ENCODE measurements around the gene GTF2E1. TPM values are rescaled to one million over a fixed set of nuclear protein-coding genes. Genes with fewer than 3 reads are reported as not detected.

The GTF2E1 gene
- total and polyA plus RNA-seq, 10 of the 15 experiments (the other 5 are each of a cell fraction or from before 2014, with no cell fraction given): 9.2 to 24.9 (median 16.2) TPM

DNA sequence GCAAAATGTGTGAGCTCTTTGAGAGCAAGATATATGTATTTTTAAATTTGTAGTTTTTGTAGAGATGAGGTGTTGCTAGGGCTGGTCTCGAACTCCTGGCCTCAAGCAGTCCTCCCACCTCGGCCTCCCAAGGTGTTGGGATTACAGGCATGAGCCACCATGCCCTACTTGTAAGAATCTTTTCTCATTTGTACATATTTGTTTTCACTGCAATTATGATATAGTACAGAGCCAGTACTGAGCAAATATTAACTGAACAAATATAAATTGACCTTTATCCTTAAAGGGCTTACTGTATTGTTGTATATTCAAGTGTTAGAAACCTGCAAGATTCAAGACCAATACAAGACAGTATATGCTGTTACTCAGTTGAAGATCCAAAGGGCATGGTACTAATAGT is 53.4 kb downstream of the GTF2E1 start (continued):
- TF ChIP-seq, protein P1, sequence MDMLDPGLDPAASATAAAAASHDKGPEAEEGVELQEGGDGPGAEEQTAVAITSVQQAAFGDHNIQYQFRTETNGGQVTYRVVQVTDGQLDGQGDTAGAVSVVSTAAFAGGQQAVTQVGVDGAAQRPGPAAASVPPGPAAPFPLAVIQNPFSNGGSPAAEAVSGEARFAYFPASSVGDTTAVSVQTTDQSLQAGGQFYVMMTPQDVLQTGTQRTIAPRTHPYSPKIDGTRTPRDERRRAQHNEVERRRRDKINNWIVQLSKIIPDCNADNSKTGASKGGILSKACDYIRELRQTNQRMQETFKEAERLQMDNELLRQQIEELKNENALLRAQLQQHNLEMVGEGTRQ (IDR thresholded peaks at IDR 0.05; ENCODE audit: borderline replicate concordance, low read depth, low read length): no peak
- no peak for TF ChIP-seq JUND (IDR thresholded peaks at IDR 0.05; ENCODE audit: low read depth, low read length)
- no peak for TF ChIP-seq TBL1XR1 (IDR thresholded peaks at IDR 0.05; ENCODE audit: low read depth, low read length)
- no peak for TF ChIP-seq POLR2AphosphoS2 (IDR thresholded peaks at IDR 0.05; ENCODE audit: low read depth, low read length)
- no peak for TF ChIP-seq CBFB (IDR thresholded peaks at IDR 0.05; ENCODE audit: low read depth)

DNA sequence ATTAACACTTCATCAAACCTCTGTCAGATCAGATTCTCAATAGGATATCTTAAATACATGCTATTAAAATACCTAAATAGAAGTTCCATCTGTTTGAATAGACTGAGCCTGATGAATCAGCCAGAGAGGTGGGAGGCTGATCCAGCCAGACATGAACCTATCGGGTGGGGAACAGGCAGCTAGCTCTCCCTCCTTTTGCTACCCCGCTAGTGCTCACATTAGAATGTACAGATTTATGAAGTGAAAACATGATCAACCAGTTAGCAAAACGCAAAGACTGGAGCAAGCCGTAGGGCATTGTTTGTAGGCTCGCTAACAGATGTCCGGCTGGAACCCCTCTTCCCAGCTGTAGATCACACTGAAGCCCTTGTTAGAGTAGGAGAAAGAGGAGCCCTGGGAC is 54.4 kb downstream of the GTF2E1 start:
- CTCF ChIA-PET: interaction anchor here (0.6 to 1.6 kb wide), 3 partner anchors 230 to 240 kb away, joined by 4 to 9 read pairs (median 4); no protein-coding TSS in a partner anchor
- SMC1A ChIA-PET (ENCODE audit: uncharacterized antibody, unreplicated experiment): interaction anchor here (0.6 to 2.1 kb wide), 2 partner anchors 130 to 238 kb away, joined by 4 to 8 read pairs; no protein-coding TSS in a partner anchor
- FAIRE-seq (no peak), ATAC-seq (no peak), DNase-seq (ENCODE audit: low read depth, low spot score) (no peak)
- no peak overlapping the region for H2AFZ ChIP-seq (ENCODE audit: control insufficient read depth, low read depth, low read length)
- WGBS (ENCODE audit: insufficient coverage, insufficient replicate concordance, low lambda C conversion rate, missing lambda C conversion rate): 89% methylated on average over 6 of the region's 6 CpGs
- no peaks in the 10 kb centered on the region for H3K9me3 ChIP-seq (replicated peaks; ENCODE audit: control insufficient read depth, insufficient read depth, low read length)
- POLR2A ChIA-PET: no interaction called here
- BruUV-seq (replicated peaks): no TSS peak
- intact Hi-C loops (cut with micrococcal nuclease; ENCODE audit: unreplicated experiment): loop anchor here (5.0 kb wide), 3 partner anchors 175 to 555 kb away; no protein-coding TSS in a partner anchor
- no peaks in the 10 kb centered on the region for H4K20me1 ChIP-seq (ENCODE audit: control insufficient read depth, insufficient read depth)
- H3K4me3 ChIP-seq: no peak overlapping the region
- in situ Hi-C loops (cut with MboI): loop anchor here (10.0 kb wide), 2 partner anchors 202 to 552 kb away; partner anchors contain the start of gene NDUFB4
- no peaks in the 10 kb centered on the region for H3K27me3 ChIP-seq (replicated peaks in 1 of 2; ENCODE audit: control insufficient read depth in 2 of 2, insufficient read depth in 2 of 2, low read length in 1 of 2)
- no peaks in the 10 kb centered on the region for H3K36me3 ChIP-seq (ENCODE audit: control insufficient read depth in 2 of 2, insufficient read depth in 2 of 2, low read length in 1 of 2)
- H3K27ac ChIP-seq (ENCODE audit: control insufficient read depth, insufficient read depth): no peak overlapping the region
- no peak overlapping the region for H3K4me2 ChIP-seq (ENCODE audit: control insufficient read depth, insufficient read depth)
- TF ChIP-seq, protein P2, sequence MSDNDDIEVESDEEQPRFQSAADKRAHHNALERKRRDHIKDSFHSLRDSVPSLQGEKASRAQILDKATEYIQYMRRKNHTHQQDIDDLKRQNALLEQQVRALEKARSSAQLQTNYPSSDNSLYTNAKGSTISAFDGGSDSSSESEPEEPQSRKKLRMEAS (IDR thresholded peaks at IDR 0.05; ENCODE audit: low read depth, low read length): no peak
- TF ChIP-seq FOXM1 (IDR thresholded peaks at IDR 0.05; ENCODE audit: low read depth, low read length) (no peak), STAT1 (conservative IDR thresholded peaks at IDR 0.05) (no peak), HDAC2 (IDR thresholded peaks at IDR 0.05) (no peak), RBBP5 (conservative IDR thresholded peaks at IDR 0.05) (no peak), RB1 (IDR thresholded peaks at IDR 0.05; ENCODE audit: borderline replicate concordance) (no peak), ATF7 (IDR thresholded peaks at IDR 0.05; ENCODE audit: low read depth) (no peak)
- RAD21 ChIA-PET (ENCODE audit: unreplicated experiment): interaction anchor here (1.0 kb wide), 1 partner anchor 236 kb away, joined by 4 read pairs; no protein-coding TSS in a partner anchor
- H3K79me2 ChIP-seq (ENCODE audit: control insufficient read depth, insufficient read depth, low read length): no peaks in the 10 kb centered on the region
- peaks cover 5% of the 10 kb centered on the region for H3K4me1 ChIP-seq (ENCODE audit: control insufficient read depth, insufficient read depth, low read length)
- H3K9ac ChIP-seq (ENCODE audit: control insufficient read depth, insufficient read depth, low read length): no peak overlapping the region
